ENCODE results near the gene CCR5. TPM values are rescaled to one million over a fixed set of nuclear protein-coding genes. Genes with fewer than 3 reads are reported as not detected.

The CCR5 gene
- total and polyA plus RNA-seq, 10 donors, result 2.0 to 15.5 (median 6.8) TPM

DNA sequence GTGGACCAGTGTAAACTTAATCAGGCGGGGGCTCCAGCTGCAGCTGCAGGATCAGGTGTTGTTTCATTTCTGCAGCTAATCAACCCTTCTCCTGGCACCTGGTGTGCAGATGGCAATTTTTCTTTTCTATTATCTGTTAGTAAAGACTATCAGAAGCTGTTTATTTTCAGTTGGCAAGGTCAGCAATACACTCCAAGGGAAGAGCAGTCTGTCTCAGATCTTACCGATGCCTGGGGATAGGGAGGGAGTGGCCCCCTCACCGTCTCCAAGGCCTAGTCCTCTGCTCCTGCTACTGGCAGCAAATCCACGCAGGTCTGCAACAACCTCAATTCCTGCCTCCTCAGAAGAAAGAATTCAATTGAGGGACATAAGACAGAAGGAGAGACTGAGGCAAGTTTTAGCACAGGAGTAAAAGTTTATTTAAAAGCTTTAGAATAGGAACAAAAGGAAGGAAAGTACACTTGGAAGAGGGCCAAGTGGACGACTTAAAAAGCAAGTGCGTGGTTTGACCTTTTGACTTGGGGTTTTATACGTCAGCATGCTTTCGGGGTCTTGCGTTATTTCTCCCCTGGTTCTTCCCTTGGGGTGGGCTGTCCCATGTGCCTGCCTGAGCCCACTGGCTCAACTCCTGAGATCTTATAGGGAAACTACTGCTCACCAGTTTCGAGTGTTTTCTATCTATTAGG lies 45.5 kb downstream of the CCR5 start:
- Histone ChIP-seq H3K4me3 (no peak overlapping the region), H3K4me1 (peaks cover 2 to 45% (median 26%) of the 10 kb centered on the region in 6 donors), H3K9me3 (no peaks in the 10 kb centered on the region), H3K27ac (no peak overlapping the region), H3K27me3 (replicated peaks in 1 of 7) (no peaks in the 10 kb centered on the region), H3K36me3 (peaks cover 0 to 55% (median 0%) of the 10 kb centered on the region in 6 donors)
- intact Hi-C loops (cut with DNase I; ENCODE audit: low total_unique reads), result no loop called here
- TF ChIP-seq, protein P1, sequence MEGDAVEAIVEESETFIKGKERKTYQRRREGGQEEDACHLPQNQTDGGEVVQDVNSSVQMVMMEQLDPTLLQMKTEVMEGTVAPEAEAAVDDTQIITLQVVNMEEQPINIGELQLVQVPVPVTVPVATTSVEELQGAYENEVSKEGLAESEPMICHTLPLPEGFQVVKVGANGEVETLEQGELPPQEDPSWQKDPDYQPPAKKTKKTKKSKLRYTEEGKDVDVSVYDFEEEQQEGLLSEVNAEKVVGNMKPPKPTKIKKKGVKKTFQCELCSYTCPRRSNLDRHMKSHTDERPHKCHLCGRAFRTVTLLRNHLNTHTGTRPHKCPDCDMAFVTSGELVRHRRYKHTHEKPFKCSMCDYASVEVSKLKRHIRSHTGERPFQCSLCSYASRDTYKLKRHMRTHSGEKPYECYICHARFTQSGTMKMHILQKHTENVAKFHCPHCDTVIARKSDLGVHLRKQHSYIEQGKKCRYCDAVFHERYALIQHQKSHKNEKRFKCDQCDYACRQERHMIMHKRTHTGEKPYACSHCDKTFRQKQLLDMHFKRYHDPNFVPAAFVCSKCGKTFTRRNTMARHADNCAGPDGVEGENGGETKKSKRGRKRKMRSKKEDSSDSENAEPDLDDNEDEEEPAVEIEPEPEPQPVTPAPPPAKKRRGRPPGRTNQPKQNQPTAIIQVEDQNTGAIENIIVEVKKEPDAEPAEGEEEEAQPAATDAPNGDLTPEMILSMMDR (IDR thresholded peaks at IDR 0.05 in 8 of 11, conservative IDR thresholded peaks at IDR 0.05 in 3 of 11), result no peak
- WGBS, 5 donors, result 37 to 48% (median 45%) methylated on average over 10 of the region's 10 CpGs
- DNase-seq, result no peak

DNA sequence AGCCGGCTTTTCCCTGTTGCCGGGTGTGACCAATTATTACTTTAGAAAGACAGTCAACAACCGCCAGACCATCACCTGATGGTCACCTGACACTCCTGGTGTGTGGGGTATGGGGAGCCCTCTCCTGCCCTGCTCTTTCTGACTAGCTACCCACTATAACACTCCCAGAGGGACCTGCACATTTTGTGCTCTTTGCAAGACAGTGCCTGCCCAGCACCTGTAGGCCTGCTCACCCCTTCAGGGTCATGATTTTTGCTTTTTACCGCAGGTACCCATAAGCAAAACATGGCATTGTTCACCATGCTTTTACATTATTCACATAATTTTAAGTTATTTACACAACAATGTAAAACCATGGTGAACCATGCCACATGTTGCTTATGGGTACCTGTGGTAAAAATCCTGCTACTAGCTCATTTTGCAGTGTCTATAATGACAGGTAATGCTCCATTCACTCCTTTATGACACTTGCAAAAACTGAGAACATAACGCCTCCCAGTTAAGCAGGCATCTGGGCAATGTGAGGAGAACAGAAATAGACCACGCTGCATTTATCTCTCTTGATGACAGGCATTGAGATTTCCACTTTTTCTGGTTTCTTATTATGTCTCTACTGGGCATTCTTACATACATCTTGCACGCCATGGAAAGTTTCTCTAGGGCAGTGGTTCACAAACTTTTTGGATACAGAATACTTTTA lies 46.2 kb downstream of the CCR5 start:
- no peak overlapping the region for H3K27ac ChIP-seq

DNA sequence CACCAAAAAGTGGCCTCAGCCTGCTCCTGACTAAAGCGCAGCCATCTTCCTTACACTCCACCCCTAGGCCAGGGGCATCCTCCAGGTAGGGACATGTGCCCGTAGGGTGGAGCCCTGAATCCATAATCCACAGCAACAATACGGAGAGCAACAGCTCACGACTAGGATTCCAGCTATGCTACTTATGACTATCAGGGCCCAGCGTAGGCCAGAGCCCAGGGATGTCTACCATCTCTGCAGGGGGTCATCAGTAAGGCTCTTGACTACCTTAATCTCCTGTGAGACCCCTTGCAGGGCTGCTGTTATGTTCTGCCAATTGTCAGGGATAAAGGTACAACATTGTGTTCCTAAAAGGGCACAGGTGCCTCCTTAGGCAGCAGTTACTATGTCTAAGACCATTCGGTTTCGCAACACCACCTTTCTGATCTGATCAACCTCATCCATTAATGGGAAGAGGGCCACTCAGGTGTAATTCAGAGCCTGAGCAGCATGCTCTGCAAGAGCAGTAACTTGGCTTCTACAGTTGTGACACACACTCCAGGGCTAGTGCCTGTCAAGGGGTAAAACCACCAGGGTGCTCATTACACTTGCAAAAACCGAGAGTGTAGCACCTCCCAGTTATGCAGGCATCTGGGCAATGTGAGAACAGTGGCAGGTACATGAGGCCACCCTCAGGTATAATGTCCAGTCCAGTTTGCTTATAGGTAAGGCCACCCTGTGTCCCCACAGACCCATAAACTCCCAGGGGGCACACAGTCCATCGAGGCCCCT lies 47.3 kb downstream of the CCR5 start:
- peaks cover 2 to 27% (median 16%) of the 10 kb centered on the region in 6 donors for H3K4me1 ChIP-seq
- no peak for TF ChIP-seq POLR2A (IDR thresholded peaks at IDR 0.05)
- TF ChIP-seq POLR2AphosphoS5 (IDR thresholded peaks at IDR 0.05), result no peak
- TF ChIP-seq, protein P1 (IDR thresholded peaks at IDR 0.05 in 8 of 11, conservative IDR thresholded peaks at IDR 0.05 in 3 of 11), result no peak
- intact Hi-C loops (cut with DNase I; ENCODE audit: low total_unique reads), result no loop called here
- no peak for DNase-seq
- H3K4me3 ChIP-seq, result no peak overlapping the region
- 84 to 88% (median 87%) methylated on average over 8 to 9 of the region's 9 CpGs for WGBS, 5 donors
- no peaks in the 10 kb centered on the region for H3K27me3 ChIP-seq (replicated peaks in 1 of 7)
- H3K9me3 ChIP-seq, result no peaks in the 10 kb centered on the region
- H3K36me3 ChIP-seq, result peaks cover 0 to 72% (median 0%) of the 10 kb centered on the region in 6 donors
- no peak overlapping the region for H3K27ac ChIP-seq

More for the DNA sequence above, 46.2 kb downstream of the CCR5 start:
- Histone ChIP-seq H3K27me3 (replicated peaks in 1 of 7) (no peaks in the 10 kb centered on the region), H3K9me3 (no peaks in the 10 kb centered on the region), H3K36me3 (peaks cover 0 to 62% (median 0%) of the 10 kb centered on the region in 6 donors), H3K4me1 (peaks cover 2 to 38% (median 22%) of the 10 kb centered on the region in 6 donors), H3K4me3 (no peak overlapping the region)
- no peak for DNase-seq
- intact Hi-C loops (cut with DNase I; ENCODE audit: low total_unique reads), result no loop called here
- 81 to 92% (median 81%) methylated on average over 7 of the region's 7 CpGs for WGBS, 5 donors
- TF ChIP-seq, protein P1 (IDR thresholded peaks at IDR 0.05 in 8 of 11, conservative IDR thresholded peaks at IDR 0.05 in 3 of 11), result no peak
- TF ChIP-seq POLR2AphosphoS5 (IDR thresholded peaks at IDR 0.05), result no peak

DNA sequence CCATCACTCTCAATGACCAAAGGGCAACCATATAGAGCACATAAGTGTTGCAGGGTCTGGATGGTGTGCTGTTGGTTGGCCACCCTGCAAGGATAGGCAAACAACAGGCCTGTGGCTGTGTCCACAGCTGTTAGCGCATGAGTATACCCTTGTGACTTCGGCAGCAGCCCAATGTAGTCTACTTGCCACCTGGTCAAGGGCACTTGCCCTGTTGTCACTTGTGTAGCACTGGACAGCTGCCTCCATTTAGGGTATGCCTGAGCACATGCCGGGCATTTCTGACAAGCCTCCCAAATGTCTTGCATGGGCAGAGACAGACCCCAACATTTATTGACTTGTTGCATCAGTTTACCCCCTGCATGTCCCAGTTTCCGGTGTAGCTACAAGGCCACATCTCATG lies 49.1 kb downstream of the CCR5 start:
- DNase-seq, result no peak
- H3K36me3 ChIP-seq, result peaks cover 0 to 90% (median 0%) of the 10 kb centered on the region in 6 donors
- H3K27me3 ChIP-seq (replicated peaks in 1 of 7), result no peaks in the 10 kb centered on the region
- intact Hi-C loops (cut with DNase I; ENCODE audit: low total_unique reads), result no loop called here
- no peaks in the 10 kb centered on the region for H3K9me3 ChIP-seq
- no peak overlapping the region for H3K27ac ChIP-seq
- no peak for TF ChIP-seq POLR2AphosphoS5 (IDR thresholded peaks at IDR 0.05)
- TF ChIP-seq, protein P1 (IDR thresholded peaks at IDR 0.05 in 8 of 11, conservative IDR thresholded peaks at IDR 0.05 in 3 of 11), result no peak
- no peak for TF ChIP-seq POLR2A (IDR thresholded peaks at IDR 0.05)
- no peak overlapping the region for H3K4me3 ChIP-seq
- H3K4me1 ChIP-seq, result peaks cover 0 to 13% (median 4%) of the 10 kb centered on the region in 6 donors
- WGBS, 5 donors, result 88 to 98% (median 97%) methylated on average over 3 to 4 of the region's 4 CpGs
